ENCODE measurements around the gene ZMAT3.
"Not testable (repeated sequence)": the region's sequence is repeated elsewhere in the genome, so short reads cannot be mapped to it uniquely, and the experiment has no call there.

ZMAT3 gene, protein sequence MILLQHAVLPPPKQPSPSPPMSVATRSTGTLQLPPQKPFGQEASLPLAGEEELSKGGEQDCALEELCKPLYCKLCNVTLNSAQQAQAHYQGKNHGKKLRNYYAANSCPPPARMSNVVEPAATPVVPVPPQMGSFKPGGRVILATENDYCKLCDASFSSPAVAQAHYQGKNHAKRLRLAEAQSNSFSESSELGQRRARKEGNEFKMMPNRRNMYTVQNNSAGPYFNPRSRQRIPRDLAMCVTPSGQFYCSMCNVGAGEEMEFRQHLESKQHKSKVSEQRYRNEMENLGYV

DNA sequence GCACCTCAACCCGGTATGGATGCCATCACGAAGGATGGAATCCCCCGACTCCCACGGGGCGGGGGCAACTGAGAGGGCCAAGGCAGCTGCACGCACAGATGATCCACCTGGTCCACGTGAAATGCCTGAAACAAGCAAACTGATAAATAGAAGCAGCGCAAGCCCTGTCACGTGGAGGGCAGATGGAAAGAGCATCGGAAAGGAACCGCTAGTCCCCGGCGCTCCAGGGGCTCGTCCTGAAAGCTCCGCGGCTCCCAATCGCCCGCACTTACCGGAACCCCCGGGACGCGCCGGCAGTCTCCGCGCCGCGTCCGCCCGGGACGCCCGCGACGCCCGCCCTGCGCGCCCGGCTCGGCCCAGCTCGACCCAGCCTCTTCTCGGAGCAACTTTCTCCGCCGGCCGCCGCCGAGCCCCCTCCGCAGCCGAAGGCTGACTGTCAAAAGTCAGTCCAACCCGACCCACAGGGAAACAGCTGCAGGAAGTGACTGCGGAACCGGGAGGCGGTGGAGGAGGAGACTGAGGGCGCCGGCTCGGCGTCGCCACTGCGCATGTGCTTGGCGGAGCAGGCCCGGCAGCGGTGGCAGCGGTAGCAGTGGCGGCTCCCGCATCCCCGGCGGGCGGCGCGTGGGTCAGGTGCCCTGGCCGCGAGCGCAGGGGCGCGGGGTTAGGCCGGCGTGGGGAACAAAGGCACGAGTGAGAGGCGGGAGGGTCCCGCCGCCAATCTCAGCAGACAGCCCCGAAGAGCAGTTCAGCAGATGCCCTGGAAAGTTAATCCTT, at the start of gene ZMAT3:
ZMAT3 (minus strand) TSS at position 487 of the 777 bp plus-strand sequence. CDS start 4,057 bp downstream, outside the sequence.
- DNase-seq: peak; percentile 82

DNA sequence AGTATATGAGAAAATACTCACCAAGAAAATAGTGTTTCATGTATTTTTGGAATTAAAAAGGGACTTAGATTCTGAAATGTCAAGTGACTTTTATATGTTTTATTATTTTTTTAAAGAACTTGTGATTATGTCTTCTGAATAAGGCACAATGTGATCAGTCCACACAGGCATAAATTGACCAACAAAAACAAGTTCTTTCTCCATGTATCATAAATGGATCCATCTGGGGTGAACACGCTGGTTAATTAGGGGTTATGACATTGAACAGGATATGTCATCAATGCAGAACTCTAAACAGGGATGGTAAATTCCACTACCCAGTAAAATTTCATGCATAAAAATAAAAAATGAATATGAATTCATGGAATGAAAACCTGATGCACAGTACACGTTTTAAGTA, 45.2 kb upstream of the ZMAT3 start:
- no peak for DNase-seq

DNA sequence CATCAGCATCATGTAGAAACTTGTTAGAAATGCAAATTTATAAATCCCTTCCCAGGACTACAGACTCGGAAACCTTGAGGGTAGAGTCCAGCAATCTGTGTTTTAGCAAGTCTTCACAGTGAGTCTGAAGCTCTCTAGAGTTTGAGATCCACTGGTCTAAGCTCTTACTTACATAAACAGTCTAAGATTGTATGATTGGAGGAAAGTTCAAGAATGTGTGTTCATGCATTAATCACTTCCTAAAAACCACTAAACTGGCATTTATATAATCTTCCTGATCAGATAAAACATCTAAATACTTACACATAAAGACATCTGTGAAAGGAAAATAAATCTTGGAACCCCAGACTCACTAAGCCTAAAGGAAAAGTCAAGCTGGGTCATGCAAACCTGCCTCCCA, 43.8 kb upstream of the ZMAT3 start:
- DNase-seq: not testable (repeated sequence)

DNA sequence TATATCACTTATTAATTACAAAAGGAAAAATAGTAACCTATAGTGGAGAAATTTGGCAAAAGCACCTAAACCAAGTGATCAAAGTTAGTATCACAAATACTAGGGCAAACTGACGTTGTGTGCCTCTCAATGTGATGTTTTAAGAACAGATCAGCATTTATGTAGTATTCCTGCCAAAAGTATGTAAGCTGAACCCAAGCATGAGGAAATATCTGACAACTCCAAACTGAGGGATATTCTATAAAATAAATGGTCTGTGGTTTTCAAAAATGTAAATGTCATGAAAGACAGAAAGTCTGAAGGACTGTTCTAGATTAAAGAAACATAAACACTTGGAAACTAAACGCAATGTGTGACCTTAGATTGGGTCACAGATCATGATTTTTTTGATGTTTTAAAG, 42.3 kb upstream of the ZMAT3 start:
- no peak for DNase-seq

DNA sequence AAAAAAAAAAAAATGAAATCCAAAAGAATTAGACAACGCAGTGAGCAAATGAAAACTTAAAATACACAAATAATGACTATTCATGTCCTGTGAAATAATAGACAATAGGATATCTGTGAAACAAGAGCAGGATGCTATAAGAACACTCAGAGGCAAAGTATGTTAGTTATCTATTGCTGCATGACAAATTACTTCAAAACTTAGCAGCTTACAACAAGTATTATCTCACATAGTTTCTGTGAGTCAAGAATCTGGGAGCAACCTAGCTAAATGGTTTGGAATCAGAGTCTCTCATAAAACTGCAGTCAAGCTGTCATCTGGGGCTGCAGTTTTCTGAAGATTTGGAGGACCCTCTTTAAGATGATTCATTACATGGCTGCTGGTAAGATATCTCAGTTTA, 36.5 kb upstream of the ZMAT3 start:
- DNase-seq: no peak

DNA sequence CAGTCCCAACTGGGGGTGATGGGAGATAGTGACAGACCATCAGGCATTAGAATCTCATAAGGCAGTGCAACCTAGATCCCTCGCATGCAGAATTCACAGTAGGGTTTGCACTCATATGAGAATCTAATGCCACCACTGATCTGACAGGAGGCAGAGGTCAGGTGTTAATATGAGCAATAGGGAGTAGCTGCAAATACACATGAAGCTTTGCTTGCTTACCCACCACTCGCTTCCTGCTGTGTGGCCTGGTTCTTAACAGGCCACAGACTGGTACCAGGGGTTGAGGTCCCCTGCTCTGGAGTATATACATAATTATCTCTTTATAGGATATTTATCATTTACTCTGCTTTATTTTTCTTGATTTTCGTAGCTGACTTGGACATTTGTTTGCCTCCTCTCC, 36.0 kb upstream of the ZMAT3 start:
- DNase-seq: no peak

DNA sequence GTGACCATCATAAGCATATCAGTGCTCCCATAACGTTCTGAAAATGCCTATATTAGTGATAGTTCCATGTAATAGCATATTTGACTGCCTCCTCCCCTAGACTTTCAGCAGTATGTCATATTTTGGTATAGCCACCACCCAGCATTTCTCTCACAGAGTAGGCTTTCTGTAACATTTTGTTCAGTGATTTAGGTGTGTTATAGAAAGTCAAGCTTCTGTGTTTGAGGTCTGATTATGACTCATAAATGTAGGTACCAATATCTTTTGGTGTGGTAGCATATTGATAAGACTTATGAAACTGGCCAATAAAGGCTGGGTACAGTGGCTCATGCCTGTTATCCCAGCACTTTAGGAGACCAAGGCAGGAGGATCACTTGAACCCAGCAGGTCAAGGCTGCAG, 34.3 kb upstream of the ZMAT3 start:
- DNase-seq: no peak

DNA sequence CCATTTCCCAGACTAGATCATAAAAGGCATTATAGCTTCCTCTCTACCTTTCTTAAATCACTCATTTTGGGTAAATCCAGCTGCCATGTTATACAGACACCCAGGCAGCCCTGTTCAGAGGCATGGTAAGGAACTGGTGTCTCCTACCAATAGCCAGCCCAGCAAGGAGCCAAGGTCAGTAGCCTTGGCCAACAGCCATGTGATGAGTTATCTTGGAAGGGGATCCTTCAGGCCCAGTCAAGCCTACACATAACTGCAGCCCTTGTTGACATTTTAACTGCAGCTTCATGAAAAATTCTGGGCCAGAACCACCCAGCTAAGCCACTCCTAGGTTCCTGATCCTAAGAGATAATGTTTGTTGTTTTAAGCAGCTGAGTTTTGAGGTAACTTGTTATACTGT, 29.0 kb upstream of the ZMAT3 start:
- no peak for DNase-seq

DNA sequence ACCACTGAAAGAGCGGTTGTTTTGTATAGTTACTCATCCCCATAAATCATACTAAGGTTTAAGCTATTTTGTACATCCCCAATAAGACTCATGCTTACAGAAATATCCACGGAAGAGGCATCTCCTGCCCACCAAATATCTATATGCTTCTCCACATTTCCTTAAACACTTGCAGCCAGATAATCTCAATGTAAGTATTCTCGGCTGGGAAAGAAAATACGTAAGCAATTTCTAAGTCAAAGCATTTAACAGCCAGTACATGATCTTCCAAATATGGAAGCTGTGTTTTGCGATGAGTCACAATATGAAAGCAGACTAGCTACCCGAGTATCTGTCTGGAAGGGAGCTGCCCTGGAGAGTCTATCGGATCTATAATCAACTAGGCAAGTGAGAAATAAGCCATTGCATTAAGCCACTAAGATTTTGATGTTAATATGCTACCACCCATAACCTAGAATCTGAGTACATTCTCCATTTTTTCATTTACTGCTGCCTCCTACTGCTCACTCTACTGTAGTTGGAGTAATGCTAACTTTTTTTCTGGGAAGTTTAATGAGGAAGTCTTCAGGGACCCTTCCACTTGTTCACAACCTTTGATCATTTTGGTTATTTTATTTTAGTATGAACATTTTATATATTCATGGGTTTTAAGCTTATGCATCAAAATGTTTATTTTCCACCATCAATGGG, 26.9 kb upstream of the ZMAT3 start:
- DNase-seq: no peak

DNA sequence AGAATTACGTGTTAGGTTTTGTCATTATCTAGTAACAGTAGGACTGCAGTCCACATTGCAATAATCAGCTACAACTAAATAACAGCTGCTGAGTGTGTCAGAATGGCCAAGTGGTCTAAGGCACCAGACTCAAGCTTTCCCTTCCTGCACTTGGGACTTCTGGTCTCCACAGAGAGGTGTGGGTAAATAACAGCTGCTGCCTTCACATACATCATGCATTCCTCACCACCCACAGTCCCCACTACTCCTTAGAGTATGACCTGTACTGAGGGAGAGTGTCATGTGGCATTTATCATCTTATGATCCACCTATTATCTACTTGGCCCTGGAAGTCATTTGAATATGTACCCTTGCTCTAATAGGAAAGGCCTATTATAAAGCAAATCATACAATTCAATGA, 22.2 kb upstream of the ZMAT3 start:
- DNase-seq: no peak

DNA sequence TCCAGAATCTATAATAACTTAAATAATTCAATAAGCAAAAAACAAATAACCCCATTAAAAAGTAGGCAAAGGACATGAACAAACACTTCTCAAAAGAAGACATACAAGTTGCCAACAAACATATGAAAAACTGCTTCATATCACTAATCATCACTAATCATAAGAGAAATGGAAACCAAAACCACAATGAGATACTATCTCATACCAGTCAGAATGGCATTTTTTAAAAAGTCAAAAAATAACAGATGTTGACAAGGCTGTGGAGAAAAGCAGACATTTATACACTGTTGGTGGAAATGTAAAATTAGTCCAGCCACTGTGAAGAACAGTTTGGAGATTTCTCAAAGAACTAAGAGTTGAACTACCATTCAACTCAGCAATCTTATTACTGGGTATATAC, 19.5 kb upstream of the ZMAT3 start:
- no peak for DNase-seq

DNA sequence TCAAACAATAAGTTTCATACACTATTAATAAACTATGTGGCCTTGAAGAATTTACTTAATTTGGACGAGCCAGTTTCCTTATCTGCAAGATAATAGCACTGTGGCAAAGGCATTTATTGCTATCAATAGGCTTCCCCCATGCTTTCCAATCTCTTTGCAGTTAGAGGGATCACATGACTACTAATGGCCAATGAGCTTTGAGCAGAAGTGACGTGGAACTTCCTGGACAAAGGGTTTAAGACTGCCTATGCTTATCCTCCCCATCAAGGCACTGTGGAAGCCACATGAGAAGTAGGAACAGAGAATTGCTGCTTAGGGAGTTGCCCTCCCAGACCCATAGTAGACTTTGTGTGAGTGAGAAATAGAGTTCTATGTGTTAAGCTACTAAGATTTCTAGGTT, 16.7 kb upstream of the ZMAT3 start:
- DNase-seq: no peak

DNA sequence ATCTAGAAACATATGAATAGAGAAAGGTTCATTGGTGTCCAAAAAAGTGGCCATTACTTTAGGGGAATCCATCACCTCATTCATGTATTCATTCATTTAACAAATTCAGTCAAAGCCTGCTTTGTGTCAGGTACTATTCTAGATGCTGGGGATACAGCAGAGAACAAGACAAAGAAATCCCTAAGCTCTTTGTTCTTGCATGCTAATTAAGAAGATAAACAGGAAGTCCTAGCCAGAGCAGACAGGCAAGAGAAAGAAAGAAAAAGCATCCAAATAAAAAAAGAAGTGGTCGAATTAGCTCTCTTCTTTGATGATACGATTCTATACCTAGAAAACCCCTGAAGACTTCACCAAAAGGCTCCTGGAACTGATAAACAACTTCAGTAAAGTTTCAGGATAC, 12.4 kb upstream of the ZMAT3 start:
- no peak for DNase-seq

DNA sequence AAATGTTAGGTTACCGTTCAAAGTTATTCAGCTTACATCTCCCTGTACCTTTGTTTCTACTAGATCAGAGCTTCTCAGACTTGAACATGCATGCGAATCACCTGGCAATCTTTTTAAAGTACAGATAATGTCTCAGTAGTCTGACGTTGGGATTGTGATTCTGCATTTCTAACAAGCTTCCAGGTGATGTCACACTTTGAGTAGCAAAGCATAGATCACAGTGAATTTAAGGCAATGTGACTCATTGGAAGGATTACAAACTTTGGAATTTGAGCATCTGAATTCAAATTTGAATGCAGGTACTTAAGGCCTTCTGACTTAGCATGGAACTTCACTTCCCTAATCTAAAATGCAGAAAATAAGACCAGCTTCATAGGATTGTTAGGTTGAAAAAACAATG, 10.8 kb upstream of the ZMAT3 start:
- no peak for DNase-seq

DNA sequence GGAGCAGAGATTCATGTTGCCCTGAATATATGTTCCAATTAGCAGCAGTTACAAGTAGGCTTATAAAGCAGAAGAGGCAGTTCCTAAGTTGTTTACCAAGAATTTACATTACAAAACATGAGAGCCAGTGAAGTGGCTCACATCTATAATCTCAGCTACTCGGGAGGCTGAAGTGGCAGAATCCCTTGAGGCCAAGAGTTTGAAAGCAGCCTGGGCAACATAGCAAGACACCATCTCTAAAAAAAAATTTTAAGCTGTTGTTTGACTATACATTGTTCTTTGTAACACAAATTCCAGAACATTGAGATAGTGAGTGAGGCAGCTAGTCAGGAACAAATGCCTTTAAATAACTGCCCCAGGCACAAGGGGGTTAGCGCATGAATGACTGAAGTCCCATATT, 10.3 kb upstream of the ZMAT3 start:
- no peak for DNase-seq

DNA sequence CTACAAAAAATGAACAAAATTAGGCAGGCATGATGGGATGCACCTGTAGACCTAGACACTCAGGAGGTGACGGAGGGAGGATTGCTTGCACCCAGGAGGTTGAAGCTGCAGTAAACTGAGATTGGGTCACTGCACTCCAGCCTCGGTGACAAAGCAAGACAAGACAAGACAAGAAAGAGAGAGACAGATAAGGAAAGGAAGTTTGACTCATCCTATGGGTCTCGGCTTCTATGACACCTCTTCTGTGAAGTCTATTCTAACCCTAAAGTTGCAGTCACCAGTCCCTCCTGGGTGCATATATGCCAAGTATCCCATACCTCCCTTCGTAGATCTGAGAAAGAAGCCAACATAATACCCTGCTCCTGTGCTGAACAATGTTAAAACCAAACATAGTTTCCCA, 7.9 kb upstream of the ZMAT3 start:
- DNase-seq: no peak

DNA sequence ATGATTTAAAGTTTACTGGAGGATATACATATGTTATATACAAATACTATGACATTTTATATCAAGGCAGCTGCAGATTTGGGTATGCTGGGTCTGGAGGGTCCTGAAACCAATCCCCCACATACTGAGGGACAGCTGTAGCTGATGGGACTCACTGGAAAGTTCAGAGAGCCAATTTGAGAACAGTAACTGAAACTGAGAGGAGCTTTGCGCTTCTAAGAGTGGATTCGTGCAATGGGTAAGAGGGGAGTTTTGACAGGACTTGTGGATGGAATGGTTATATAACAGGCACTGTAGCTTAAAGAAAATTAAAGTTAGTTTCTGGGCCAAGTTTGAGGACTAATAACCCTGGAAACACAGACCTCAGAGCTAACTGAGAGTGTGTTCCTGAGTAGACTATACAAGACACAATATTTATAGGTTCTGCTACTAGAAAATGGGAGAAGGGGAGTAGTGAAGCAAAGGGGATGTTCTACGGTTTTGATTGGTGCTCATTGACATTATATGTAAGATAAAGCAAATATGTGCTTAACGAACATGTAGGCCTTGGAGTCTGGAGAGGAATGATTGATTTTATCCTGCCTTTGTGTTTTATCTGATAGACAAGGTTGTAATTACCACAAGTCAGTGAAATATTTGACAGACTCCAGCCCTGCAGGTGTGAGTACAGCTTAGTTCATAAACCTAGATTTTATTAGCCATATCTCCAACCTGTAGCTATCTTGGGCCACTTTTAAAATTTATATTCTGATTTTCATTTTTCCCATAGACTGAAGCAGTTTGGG, 4.8 kb upstream of the ZMAT3 start:
- DNase-seq: no peak

DNA sequence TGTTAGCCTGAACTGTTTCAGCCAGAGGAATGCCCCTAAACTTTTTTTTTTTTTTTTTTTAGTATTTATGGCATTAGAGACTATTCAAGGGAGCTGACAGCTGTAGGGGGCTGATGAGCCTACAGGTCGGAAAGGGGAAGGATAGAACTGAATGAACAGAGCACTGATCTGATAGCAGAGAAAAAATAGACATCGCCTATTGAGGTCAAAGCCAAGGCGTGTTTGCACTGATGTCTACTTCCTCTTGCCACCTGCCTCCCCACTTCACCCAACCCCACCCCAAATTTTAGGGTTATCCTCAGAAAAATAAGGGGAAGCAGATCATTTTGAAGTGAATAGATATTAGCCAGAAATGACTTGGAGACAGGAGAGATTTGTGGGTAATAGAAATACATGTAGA, 3.0 kb upstream of the ZMAT3 start:
- no peak for DNase-seq

DNA sequence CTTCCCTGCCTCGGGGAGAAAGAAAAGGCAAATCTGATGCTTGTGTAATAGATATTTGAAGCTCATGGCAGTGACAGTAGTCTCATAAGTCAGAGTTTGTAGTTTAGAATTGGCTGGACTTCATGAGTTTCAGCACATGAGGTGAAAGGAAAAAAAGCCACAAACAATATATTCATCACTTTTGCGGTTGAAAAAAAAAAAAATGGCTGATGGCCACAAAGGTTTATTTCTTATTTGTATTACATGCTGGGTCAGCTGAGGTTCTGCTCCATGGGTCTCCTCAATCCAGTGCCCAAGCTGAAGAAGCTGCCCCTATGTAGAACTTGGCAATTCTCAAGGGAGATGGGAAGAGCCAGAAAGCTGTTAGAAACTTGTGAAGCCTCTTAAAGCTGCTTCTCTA, 2.2 kb upstream of the ZMAT3 start:
- no peak for DNase-seq

DNA sequence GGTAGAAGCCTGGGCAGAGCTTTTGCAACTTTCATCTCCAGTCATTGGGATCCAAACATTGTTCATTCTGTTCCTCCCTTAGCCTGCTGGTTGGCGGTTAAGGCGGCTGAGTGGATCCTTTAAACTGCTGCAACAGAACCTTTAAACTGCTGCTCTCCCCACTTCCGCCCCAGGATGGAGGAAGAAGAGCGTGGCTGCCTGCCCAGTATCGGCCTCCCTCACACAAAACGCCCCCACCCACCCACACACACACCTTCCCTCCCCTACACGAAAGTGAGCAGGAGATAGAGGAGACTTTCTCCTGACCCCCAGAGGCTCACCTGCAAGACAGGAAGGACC, 460 bp upstream of the ZMAT3 start:
- DNase-seq: peak; percentile 35

DNA sequence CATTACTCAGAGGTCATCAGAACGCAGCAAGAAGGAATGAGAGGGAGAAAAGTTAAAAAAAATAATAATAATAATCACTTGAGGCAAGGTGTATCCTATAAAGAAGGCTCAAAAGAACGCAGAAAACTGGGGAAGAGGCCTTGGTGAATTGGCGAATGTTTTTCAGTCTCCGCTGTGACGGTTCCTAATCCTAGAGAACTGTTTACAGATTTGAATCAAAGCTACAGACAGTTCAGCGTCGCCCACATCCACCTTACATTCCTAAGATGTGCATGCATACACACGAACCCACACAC, 634 bp downstream of the ZMAT3 start:
- no peak for DNase-seq

DNA sequence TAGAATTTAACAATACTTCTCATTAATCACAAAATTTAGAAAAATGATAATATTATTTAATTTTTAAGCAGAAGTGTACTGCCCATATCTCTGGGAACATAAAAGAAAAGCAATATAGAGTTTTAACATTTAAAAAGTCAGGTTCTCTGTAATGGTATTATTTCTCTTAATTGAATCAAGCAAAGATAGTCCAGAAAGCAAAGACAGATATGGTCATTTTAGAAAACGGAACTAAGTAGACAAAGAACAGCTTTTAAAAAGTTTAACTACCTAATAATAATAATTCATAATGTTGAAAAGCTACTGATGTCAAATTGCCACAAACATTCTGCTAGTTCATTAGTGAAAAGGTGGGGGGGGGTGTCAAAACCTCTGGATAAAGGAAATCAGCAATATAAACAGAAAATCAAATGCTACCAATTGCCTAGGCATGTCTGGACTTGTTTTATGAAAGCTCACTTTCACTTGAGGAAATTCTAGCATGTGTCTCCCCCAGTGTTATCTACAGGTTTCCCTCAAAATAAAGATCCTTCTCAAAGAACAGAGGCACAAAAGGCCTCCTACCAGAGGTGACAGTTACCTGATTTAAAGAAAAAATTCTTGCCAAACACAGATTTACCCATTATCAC, 1.7 kb downstream of the ZMAT3 start:
- DNase-seq: no peak

Data from activated CD4-positive, alpha-beta T cell treated with anti-CD3 and anti-CD28 coated beads, Interleukin-2, amount 50 U/mL, for 1 hour (primary cell).